IMR-90 (cell line): ENCODE data around the gene ARHGAP23.
"Not testable (repeated sequence)": the region's sequence is repeated elsewhere in the genome, so short reads cannot be mapped to it uniquely, and the experiment has no call there.

Experiments
- CTCF ChIP-seq: conservative IDR thresholded peaks from 2 replicates; pipeline ENCODE4 v1.5.1; 2012; ENCODE audit warnings: mild to moderate bottlenecking, low read depth, low read length, improper control_type of control experiment
- ELK1 ChIP-seq: fragments of 150-350 bp; IDR thresholded peaks from 2 replicates; pipeline ENCODE4 v1.6.1; 2016; ENCODE audit warnings: low read depth, mild to moderate bottlenecking, low read length, moderate library complexity, borderline replicate concordance

GRCh38 chr17:38437313-38437712 is 9.0 kb downstream of the ARHGAP23 start:
- not testable (repeated sequence) for TF ChIP-seq ELK1, CTCF
